Activated naive CD4-positive, alpha-beta T cell treated with Interleukin-2 at 50 U/mL for 16 hours (primary cell): Measurements from ENCODE around the gene BPIFA1.

Experiments
- DNase-seq: peaks from one replicate; pipeline ENCODE4 v3.0.0-alpha.2; 2020

Gene BPIFA1

DNA sequence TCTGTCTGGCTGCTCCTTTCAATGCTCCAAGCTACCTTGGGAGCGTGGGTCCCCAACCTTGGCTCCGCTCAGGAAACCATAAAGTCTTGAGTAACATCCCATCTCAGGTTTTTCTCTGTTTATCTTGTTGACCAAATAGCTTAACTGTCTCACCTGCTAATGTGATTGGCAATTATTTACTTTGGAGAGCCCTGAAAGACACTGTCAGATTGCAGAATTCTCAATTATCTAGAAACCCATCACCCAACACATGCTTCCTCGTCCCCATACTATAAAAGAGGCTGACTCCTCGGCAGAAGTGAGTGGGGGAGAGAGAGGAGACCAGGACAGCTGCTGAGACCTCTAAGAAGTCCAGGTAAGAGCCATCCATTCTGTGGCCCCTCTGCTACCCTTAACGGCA is at the start of gene BPIFA1:
TSS of gene BPIFA1 (plus strand) at position 301 of the 400 bp plus-strand sequence. CDS start 1,716 bp downstream, outside the sequence.
- no peak for DNase-seq

DNA sequence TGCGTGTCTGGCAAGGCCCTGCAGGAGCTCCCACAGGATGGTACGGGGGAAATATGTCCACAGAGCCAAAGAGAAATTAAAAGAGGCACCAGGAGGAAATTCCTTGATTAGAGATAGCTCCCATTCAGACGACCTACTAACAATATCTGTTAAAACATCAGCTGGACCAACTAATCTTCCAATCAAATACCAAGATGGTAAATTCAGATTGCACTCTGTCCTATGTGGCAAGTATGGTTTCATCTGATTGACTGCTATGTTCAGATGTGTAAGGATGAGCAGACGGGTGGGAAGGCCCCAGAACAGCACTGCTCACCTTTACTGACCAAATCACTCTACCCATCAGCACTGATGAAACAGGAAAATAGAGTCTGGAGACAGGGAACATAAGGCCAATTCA is 48.3 kb upstream of the BPIFA1 start:
- no peak for DNase-seq

GRCh38 chr20:33188421-33188820 is 47.4 kb upstream of the BPIFA1 start:
- no peak for DNase-seq

- no peak for DNase-seq
Observed at GRCh38 chr20:33191484-33191883, 44.3 kb upstream of the BPIFA1 start.

GRCh38 chr20:33191955-33192354 is 43.8 kb upstream of the BPIFA1 start:
- no peak for DNase-seq

DNA sequence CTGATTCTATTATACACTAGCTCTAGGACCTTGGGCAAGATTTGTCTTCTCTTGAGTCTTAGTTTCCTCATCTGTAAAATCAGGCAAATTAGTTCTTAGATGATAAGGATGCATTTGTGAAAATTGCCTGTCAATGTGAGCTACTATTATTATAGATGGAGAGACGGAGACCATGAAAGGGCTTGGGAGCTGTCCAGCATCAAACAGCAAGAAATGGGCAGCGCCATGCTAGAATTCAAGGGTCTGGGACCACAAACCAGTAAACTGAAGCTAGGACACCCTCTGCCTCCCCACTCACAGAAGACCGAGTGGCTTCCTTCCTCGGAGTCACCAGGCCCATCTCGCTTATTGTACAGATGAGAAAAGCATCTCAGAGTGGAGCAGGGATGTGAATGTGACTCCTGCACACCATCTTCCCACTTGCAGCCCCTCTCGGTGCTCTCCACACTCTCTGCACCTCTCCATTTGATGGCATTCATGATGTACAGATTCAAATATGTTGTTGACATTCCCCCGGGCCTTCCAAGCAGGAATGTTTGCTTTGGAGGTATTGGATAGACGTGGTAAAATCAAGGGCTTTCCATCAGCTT is 42.8 kb upstream of the BPIFA1 start:
- no peak for DNase-seq

DNA sequence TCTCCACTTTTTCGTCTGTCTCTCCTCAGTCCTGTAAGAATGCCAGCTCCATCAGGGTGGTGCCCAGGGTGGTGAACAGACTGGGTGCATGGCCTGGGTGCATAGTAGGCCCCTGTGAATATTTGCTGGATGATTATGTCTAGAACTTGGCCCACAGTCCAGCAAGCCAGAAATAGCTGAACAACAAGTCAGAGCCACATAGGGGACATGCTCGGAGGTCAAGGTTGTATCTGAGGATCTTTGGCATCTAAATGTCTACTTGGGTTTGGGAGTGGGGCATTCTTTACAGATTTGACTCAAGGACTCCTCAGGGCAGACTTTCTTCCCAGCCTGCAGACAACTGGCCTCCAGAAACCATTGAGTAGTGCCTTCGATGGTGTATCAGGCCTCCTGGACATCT is 36.8 kb upstream of the BPIFA1 start:
- DNase-seq = no peak

DNA sequence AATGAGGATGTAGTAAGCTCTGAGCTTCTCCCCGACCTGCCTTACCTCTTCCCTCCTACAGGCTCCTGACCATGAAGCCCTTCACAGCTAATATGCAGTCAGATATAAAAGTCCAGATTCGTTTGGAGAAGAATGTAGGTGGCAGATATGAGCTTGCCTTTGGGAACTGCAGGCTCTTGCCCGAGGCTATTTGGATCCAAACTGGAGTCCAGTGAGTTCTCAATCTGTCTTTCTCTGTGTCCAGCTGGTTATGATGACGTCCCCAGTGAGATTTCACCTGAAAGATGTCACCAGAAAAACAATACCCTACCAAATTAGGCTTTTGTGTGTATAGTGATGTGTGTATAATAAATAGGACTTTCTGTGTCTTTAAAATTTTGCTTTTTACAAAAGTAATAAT is 33.3 kb upstream of the BPIFA1 start:
- no peak for DNase-seq

DNA sequence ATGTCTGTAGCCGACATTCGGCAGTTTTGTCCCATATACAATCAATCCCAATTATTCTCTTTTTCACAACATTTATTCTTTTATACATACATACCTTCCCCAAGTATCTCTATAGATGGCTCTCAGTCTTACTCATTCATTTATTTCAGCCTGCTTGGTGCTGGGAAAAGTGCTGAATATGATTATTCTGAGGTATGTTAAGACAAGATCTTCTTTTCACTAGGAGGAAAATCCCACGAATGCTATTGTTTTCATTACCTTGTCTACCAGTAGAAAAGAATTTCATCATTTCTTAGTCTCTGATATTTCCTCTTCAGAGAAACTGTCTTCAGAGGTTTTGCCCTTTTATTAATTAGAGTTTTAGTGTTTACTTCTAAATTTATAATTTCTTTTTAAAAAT is 32.4 kb upstream of the BPIFA1 start:
- no peak for DNase-seq

DNA sequence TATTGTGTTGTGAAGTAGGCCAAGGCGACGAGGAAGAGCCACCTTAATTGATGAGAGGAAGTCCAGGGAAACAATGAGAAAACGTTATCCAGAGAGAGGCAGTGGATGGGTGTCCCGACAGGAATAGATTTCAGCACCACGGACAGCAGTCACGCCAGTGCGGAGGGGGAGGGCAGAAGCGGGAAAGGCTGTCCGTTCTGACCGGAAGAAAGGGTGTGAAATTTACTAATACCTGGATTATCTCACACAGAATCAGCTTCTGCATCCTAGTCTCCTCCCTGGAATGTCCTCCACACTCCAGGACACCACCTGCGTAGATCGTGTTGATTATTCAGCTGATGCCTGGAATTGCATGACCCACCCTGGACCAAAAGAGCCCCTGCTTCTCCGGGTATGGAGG is 26.0 kb upstream of the BPIFA1 start:
- DNase-seq = peak; percentile 31

- no peak for DNase-seq
Observed at GRCh38 chr20:33210371-33210770, 25.4 kb upstream of the BPIFA1 start.

GRCh38 chr20:33211817-33212424 is 23.9 kb upstream of the BPIFA1 start:
- DNase-seq = peak; percentile 4

DNA sequence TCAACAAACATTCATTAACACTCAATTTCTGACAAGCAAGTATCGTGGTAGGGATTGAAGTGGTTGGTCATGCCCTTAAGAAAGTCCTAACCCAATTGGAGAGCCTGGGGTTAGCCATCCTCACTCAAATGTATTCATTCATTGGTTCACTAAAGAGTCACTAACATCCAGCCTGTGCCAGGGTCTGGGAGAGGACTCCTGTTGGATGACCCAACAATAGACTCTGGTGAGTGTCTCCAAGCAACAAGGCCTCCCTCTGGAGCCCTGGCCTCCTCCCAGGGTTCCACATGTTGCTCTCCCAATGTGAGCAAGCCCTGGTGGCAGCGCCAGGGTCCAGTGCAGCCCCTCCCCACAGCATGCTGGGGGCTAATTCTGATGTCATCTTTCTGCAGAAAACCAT is 18.7 kb upstream of the BPIFA1 start, which contains the start of gene BPIFA3:
TSS of gene BPIFA3 (plus strand) at position 301 of the 400 bp plus-strand sequence. CDS start 185 bp downstream, outside the sequence.
- no peak for DNase-seq

DNA sequence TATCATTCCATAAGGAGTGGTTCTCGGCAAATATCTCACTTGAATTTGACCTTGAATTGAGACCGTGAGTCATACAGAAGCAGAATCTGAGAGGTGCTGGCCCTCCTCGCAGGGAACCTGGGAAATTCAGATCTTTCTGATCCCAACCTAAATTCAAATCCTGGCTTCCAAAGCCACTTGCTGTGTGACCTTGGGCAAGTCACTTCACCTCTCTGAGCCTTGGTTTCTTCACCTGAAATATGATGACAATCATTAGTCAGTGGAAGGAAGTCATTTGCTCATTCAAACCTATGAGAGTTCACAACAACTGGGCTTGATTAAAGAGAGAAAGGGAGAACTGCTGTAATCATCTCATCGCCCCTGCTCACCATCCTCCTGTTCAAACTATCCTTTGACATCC is 11.4 kb upstream of the BPIFA1 start:
- no peak for DNase-seq

DNA sequence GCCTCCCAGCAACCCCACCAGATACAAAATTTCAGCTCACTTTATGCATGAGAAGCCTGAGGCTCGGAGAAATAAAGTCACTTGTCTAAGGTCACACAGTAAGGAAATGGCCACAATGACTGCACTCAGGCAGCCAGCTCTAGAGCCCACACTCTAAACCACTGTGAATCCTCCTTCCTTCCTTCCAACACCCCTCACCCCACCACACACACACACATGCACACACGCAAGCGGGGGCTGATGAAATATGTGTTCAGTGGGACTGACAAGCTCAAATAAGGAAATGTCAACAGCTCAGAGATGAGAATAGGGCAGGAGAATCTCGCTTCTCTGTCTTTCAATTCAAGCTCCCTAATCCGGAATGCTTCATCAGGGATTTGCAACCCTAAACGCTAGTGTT is 6.0 kb upstream of the BPIFA1 start:
- no peak for DNase-seq

DNA sequence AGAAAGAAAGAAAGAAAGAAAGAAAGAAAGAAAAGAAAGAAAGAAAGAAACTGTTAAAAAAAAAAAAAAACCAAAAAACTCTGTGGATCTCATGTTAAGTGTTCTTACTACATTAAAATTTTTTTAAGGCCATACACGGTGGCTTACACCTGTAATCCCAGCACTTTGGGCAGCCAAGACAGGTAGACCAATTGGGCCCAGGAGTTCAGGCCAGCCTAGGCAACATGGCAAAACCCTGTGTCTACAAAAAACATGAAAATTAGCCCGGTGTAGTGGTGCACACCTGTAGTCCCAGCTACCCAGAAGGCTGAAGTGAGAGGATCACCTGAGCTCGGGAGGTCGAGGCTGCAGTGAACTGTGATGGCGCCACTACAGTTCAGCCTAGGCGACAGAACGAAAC is 4.6 kb upstream of the BPIFA1 start:
- no peak for DNase-seq

GRCh38 chr20:33232486-33233072 is 3.2 kb upstream of the BPIFA1 start:
- no peak for DNase-seq

- DNase-seq = no peak
Observed at GRCh38 chr20:33233129-33233774, 2.5 kb upstream of the BPIFA1 start.

GRCh38 chr20:33234050-33234449 is 1.7 kb upstream of the BPIFA1 start:
- no peak for DNase-seq

GRCh38 chr20:33236351-33236750 is 555 bp downstream of the BPIFA1 start:
- no peak for DNase-seq

DNA sequence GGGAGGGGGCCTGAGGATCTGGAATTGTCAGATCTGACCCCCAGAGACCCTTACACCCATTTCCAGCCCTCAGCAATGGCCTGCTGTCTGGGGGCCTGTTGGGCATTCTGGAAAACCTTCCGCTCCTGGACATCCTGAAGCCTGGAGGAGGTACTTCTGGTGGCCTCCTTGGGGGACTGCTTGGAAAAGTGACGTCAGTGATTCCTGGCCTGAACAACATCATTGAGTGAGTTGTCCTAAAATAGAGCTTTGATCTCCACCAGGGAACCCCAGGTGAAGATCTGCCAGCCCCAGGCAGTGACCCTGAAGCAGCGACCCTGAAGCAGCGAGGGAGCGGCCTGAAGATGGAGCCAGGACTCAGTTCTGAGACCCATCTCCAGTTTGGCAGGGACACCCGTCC is 2.2 kb downstream of the BPIFA1 start:
- DNase-seq = no peak

GRCh38 chr20:33239418-33239817 is 3.6 kb downstream of the BPIFA1 start:
- DNase-seq = no peak

GRCh38 chr20:33239979-33240736 is 4.4 kb downstream of the BPIFA1 start:
- DNase-seq = no peak
